Endothelial cell of umbilical vein (primary cell): ENCODE data around the gene LMO1.

Experiments
- EZH2 ChIP-seq: IDR thresholded peaks from 2 replicates; pipeline ENCODE4 v1.6.1; 2012; ENCODE audit warnings: borderline replicate concordance, low read depth, mild to moderate bottlenecking, moderate library complexity, low read length, inconsistent platforms; ENCODE audit not compliant: severe bottlenecking
- GATA2 ChIP-seq: IDR thresholded peaks from 2 replicates; pipeline ENCODE4 v1.7.0; 2011; ENCODE audit warnings: low read depth, mild to moderate bottlenecking, moderate library complexity, mixed read lengths, low read length; ENCODE audit not compliant: insufficient read length, insufficient read depth
- JUN ChIP-seq: IDR thresholded peaks from 2 replicates; pipeline ENCODE4 v1.6.1; 2011; ENCODE audit warnings: borderline replicate concordance, low read depth; ENCODE audit not compliant: insufficient read length, insufficient read depth
- MAX ChIP-seq: IDR thresholded peaks from 2 replicates; pipeline ENCODE4 v1.6.1; 2011; ENCODE audit not compliant: insufficient read depth, insufficient read length
- POLR2A ChIP-seq: IDR thresholded peaks from 2 replicates; pipeline ENCODE4 v1.6.1; 2012; ENCODE audit warnings: low read depth, mild to moderate bottlenecking, control low read depth, low read length
- POLR2AphosphoS5 ChIP-seq: IDR thresholded peaks from 2 replicates; pipeline ENCODE4 v1.6.1; 2012; ENCODE audit warnings: low read depth, mild to moderate bottlenecking, control low read depth, low read length, moderate library complexity; ENCODE audit not compliant: insufficient read depth
- TF ChIP-seq, protein P1 (sequence below), 2 donors: IDR thresholded peaks; 1 replicate in 1 of 2; 2 replicates in 1 of 2; pipeline ENCODE4 v1.5.1; 2011; ENCODE audit warnings: low read length in 2 of 2, mild to moderate bottlenecking in 2 of 2, moderate library complexity in 2 of 2, control low read depth in 1 of 2, inconsistent platforms in 1 of 2, low read depth in 1 of 2; ENCODE audit not compliant: insufficient read depth in 1 of 2; ENCODE audit errors: extremely low read depth in 1 of 2

GRCh38 chr11:8235925-8236324, 27.8 kb downstream of the LMO1 start:
- TF ChIP-seq, protein P1, sequence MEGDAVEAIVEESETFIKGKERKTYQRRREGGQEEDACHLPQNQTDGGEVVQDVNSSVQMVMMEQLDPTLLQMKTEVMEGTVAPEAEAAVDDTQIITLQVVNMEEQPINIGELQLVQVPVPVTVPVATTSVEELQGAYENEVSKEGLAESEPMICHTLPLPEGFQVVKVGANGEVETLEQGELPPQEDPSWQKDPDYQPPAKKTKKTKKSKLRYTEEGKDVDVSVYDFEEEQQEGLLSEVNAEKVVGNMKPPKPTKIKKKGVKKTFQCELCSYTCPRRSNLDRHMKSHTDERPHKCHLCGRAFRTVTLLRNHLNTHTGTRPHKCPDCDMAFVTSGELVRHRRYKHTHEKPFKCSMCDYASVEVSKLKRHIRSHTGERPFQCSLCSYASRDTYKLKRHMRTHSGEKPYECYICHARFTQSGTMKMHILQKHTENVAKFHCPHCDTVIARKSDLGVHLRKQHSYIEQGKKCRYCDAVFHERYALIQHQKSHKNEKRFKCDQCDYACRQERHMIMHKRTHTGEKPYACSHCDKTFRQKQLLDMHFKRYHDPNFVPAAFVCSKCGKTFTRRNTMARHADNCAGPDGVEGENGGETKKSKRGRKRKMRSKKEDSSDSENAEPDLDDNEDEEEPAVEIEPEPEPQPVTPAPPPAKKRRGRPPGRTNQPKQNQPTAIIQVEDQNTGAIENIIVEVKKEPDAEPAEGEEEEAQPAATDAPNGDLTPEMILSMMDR (IDR thresholded peaks at IDR 0.05; ENCODE audit: extremely low read depth in 1 of 2, insufficient read depth in 1 of 2, low read depth in 1 of 2, low read length in 2 of 2): no peak
- TF ChIP-seq MAX (no peak), EZH2 (no peak), POLR2A (no peak), POLR2AphosphoS5 (no peak), JUN (no peak), GATA2 (no peak)
